ENCODE data around the gene SPTBN4.

SPTBN4 gene

GRCh38 chr19:40445780-40446262 is 21.0 kb upstream of the SPTBN4 start:
- TF ChIP-seq EP300 (IDR thresholded peaks at IDR 0.05; ENCODE audit: borderline replicate concordance) (no peak), EGR1 (IDR thresholded peaks at IDR 0.05) (no peak), RAD21 (IDR thresholded peaks at IDR 0.05; ENCODE audit: low read depth) (no peak), TEAD4 (IDR thresholded peaks at IDR 0.05) (no peak), FOXM1 (IDR thresholded peaks at IDR 0.05; ENCODE audit: borderline replicate concordance, low read depth) (no peak), CREB1 (IDR thresholded peaks at IDR 0.05; ENCODE audit: low read depth) (no peak), YY1 (IDR thresholded peaks at IDR 0.05; ENCODE audit: low read depth) (no peak), CEBPB (IDR thresholded peaks at IDR 0.05) (no peak), ZBTB7A (IDR thresholded peaks at IDR 0.05; ENCODE audit: low read depth) (no peak), TAF1 (IDR thresholded peaks at IDR 0.05; ENCODE audit: low read depth) (no peak), NFIC (IDR thresholded peaks at IDR 0.05) (no peak)
- TF ChIP-seq, protein P1, sequence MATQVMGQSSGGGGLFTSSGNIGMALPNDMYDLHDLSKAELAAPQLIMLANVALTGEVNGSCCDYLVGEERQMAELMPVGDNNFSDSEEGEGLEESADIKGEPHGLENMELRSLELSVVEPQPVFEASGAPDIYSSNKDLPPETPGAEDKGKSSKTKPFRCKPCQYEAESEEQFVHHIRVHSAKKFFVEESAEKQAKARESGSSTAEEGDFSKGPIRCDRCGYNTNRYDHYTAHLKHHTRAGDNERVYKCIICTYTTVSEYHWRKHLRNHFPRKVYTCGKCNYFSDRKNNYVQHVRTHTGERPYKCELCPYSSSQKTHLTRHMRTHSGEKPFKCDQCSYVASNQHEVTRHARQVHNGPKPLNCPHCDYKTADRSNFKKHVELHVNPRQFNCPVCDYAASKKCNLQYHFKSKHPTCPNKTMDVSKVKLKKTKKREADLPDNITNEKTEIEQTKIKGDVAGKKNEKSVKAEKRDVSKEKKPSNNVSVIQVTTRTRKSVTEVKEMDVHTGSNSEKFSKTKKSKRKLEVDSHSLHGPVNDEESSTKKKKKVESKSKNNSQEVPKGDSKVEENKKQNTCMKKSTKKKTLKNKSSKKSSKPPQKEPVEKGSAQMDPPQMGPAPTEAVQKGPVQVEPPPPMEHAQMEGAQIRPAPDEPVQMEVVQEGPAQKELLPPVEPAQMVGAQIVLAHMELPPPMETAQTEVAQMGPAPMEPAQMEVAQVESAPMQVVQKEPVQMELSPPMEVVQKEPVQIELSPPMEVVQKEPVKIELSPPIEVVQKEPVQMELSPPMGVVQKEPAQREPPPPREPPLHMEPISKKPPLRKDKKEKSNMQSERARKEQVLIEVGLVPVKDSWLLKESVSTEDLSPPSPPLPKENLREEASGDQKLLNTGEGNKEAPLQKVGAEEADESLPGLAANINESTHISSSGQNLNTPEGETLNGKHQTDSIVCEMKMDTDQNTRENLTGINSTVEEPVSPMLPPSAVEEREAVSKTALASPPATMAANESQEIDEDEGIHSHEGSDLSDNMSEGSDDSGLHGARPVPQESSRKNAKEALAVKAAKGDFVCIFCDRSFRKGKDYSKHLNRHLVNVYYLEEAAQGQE (IDR thresholded peaks at IDR 0.05; ENCODE audit: low read depth): no peak
- TF ChIP-seq, protein P2, sequence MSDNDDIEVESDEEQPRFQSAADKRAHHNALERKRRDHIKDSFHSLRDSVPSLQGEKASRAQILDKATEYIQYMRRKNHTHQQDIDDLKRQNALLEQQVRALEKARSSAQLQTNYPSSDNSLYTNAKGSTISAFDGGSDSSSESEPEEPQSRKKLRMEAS (IDR thresholded peaks at IDR 0.05): no peak

GRCh38 chr19:40446263-40446784 is 20.5 kb upstream of the SPTBN4 start:
- TF ChIP-seq ZBTB7A (IDR thresholded peaks at IDR 0.05; ENCODE audit: low read depth) (no peak), FOXM1 (IDR thresholded peaks at IDR 0.05; ENCODE audit: borderline replicate concordance, low read depth) (no peak), TEAD4 (IDR thresholded peaks at IDR 0.05) (no peak), NFIC (IDR thresholded peaks at IDR 0.05) (no peak), TAF1 (IDR thresholded peaks at IDR 0.05; ENCODE audit: low read depth) (no peak), RAD21 (IDR thresholded peaks at IDR 0.05; ENCODE audit: low read depth) (no peak), EGR1 (IDR thresholded peaks at IDR 0.05) (no peak), YY1 (IDR thresholded peaks at IDR 0.05; ENCODE audit: low read depth) (no peak), CREB1 (IDR thresholded peaks at IDR 0.05; ENCODE audit: low read depth) (no peak), TCF12 (IDR thresholded peaks at IDR 0.05; ENCODE audit: low read depth) (no peak), CEBPB (IDR thresholded peaks at IDR 0.05) (no peak)
- TF ChIP-seq, protein P2 (IDR thresholded peaks at IDR 0.05): no peak
- TF ChIP-seq, protein P3, sequence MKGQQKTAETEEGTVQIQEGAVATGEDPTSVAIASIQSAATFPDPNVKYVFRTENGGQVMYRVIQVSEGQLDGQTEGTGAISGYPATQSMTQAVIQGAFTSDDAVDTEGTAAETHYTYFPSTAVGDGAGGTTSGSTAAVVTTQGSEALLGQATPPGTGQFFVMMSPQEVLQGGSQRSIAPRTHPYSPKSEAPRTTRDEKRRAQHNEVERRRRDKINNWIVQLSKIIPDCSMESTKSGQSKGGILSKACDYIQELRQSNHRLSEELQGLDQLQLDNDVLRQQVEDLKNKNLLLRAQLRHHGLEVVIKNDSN (IDR thresholded peaks at IDR 0.05): no peak
- TF ChIP-seq, protein P1 (IDR thresholded peaks at IDR 0.05; ENCODE audit: low read depth): no peak

GRCh38 chr19:40449506-40449905 is 17.3 kb upstream of the SPTBN4 start:
- TF ChIP-seq CREB1 (IDR thresholded peaks at IDR 0.05; ENCODE audit: low read depth) (no peak), YY1 (IDR thresholded peaks at IDR 0.05; ENCODE audit: low read depth) (no peak), EP300 (IDR thresholded peaks at IDR 0.05; ENCODE audit: borderline replicate concordance) (no peak), EGR1 (IDR thresholded peaks at IDR 0.05) (no peak), ZBTB7A (IDR thresholded peaks at IDR 0.05; ENCODE audit: low read depth) (no peak), NFIC (IDR thresholded peaks at IDR 0.05) (no peak), TEAD4 (IDR thresholded peaks at IDR 0.05) (no peak), TCF12 (IDR thresholded peaks at IDR 0.05; ENCODE audit: low read depth) (no peak), FOXM1 (IDR thresholded peaks at IDR 0.05; ENCODE audit: borderline replicate concordance, low read depth) (no peak), TAF1 (IDR thresholded peaks at IDR 0.05; ENCODE audit: low read depth) (no peak), CEBPB (IDR thresholded peaks at IDR 0.05) (no peak), RAD21 (IDR thresholded peaks at IDR 0.05; ENCODE audit: low read depth) (no peak)
- TF ChIP-seq, protein P2 (IDR thresholded peaks at IDR 0.05): no peak
- TF ChIP-seq, protein P1 (IDR thresholded peaks at IDR 0.05; ENCODE audit: low read depth): no peak
- TF ChIP-seq, protein P3 (IDR thresholded peaks at IDR 0.05): no peak

DNA sequence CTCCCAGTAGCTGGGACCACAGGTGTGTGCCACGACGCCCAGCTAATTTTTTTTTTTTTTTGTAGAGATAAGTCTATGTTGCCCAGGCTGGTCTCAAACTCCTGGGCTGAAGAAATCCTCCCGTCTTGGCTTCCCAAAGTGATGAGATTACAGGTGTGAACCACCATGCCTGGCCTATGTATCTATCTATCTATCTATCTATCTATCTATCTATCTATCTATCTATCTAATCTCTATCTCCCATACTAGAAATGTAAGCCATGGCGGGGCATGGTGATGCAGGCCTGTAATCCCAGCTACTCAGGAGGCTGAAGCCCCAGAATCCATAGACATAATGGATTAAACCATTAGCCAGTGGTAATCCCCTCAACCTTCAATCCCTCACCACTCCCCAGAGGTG is 16.1 kb upstream of the SPTBN4 start:
- TF ChIP-seq RAD21 (IDR thresholded peaks at IDR 0.05; ENCODE audit: low read depth) (no peak), YY1 (IDR thresholded peaks at IDR 0.05; ENCODE audit: low read depth) (no peak), EP300 (IDR thresholded peaks at IDR 0.05; ENCODE audit: borderline replicate concordance) (no peak), CREB1 (IDR thresholded peaks at IDR 0.05; ENCODE audit: low read depth) (no peak), TCF12 (IDR thresholded peaks at IDR 0.05; ENCODE audit: low read depth) (no peak), ZBTB7A (IDR thresholded peaks at IDR 0.05; ENCODE audit: low read depth) (no peak), NFIC (IDR thresholded peaks at IDR 0.05) (no peak), EGR1 (IDR thresholded peaks at IDR 0.05) (no peak), FOXM1 (IDR thresholded peaks at IDR 0.05; ENCODE audit: borderline replicate concordance, low read depth) (no peak), TAF1 (IDR thresholded peaks at IDR 0.05; ENCODE audit: low read depth) (no peak), TEAD4 (IDR thresholded peaks at IDR 0.05) (no peak), CEBPB (IDR thresholded peaks at IDR 0.05) (no peak)
- TF ChIP-seq, protein P1 (IDR thresholded peaks at IDR 0.05; ENCODE audit: low read depth): no peak
- TF ChIP-seq, protein P3 (IDR thresholded peaks at IDR 0.05): no peak
- TF ChIP-seq, protein P2 (IDR thresholded peaks at IDR 0.05): no peak

Data from Ishikawa (cell line).